HEK293T (cell line): ENCODE results near the gene NSUN5.
"Not testable (repeated sequence)": the region's sequence is repeated elsewhere in the genome, so short reads cannot be mapped to it uniquely, and the experiment has no call there.

ENCODE experiments used
- BHLHE40 ChIP-seq: fragments of 450-650 bp; IDR thresholded peaks from 2 replicates; pipeline ENCODE4 v1.6.1; 2016; ENCODE audit warnings: mild to moderate bottlenecking, moderate library complexity, borderline replicate concordance
- FOXM1 ChIP-seq: fragments of 450-650 bp; IDR thresholded peaks from 2 replicates; pipeline ENCODE4 v1.6.1; 2017; ENCODE audit warnings: mild to moderate bottlenecking, borderline replicate concordance
- PKNOX1 ChIP-seq: fragments of 450-650 bp; IDR thresholded peaks from 2 replicates; pipeline ENCODE4 v1.6.1; 2016
- TARDBP ChIP-seq: fragments of 450-650 bp; IDR thresholded peaks from 2 replicates; pipeline ENCODE4 v1.6.1; 2016

GRCh38 chr7:73267813-73268212 is 40.8 kb downstream of the NSUN5 start:
- not testable (repeated sequence) for TF ChIP-seq PKNOX1, TARDBP, BHLHE40, FOXM1
